ENCODE results near the gene VKORC1.
"Not testable (repeated sequence)": the region's sequence is repeated elsewhere in the genome, so short reads cannot be mapped to it uniquely, and the experiment has no call there.

Gene VKORC1

DNA sequence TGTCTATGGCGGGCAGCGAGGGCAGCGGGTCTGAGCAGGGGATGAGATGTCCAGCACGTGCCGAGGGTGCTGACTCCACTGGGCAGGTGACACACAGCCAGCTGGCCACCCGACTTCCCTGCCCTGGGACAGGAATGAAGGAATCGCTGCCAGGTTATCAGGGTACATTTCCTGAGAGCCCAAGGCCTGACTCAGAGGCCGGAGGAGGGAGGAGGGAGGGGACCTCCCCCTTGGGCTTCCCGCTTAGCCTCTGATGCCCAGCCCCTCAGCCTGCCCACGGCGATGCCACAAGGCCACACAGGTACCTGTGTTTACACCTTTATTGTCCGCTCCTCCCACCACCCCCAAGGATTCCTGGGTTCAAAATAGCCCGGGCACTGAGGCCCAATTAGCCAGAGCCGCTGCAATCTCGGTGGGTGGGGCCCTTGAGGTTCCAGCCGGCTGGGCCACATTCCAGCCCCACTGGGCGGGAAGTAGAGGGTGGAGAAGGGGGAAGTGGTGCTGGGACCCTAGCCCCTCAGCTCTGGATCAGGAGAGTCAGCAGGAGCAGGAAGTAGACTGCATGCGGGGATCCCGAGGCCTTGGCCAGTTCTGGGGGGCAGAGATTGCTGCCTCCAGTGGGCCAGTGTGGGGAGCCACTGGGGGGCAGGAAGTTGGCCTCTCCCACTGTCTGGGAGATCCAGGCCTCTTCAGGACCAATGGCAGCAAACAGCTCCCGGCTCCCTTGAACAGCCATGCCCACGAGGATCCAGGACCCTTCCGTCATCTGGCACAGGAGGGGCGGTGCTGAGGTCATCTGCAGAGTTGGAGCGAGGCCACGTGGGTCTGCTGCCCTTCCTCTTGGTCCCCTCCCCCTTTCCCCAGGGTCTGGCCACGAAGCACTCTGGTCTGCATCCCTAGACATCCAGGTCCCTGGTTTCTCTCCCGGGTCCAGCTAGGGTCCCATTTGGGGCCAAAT, 44.3 kb upstream of the VKORC1 start:
- Histone ChIP-seq H3K4me3 (ENCODE audit: insufficient read length, low read depth) (no peak overlapping the region), H3K9me3 (ENCODE audit: insufficient read depth, low read length) (no peaks in the 10 kb centered on the region), H3K36me3 (ENCODE audit: insufficient read depth, insufficient read length, low read length) (no peaks in the 10 kb centered on the region), H3K9ac (ENCODE audit: insufficient read length, low read depth) (peak overlapping the region; percentile 57), H3K4me1 (ENCODE audit: insufficient read depth, insufficient read length) (peaks cover 38% of the 10 kb centered on the region), H3K27me3 (ENCODE audit: insufficient read depth, insufficient read length) (peaks cover 5% of the 10 kb centered on the region)
- no peak for TF ChIP-seq ZNF274 (IDR thresholded peaks at IDR 0.05; ENCODE audit: low read depth, low read length)
- no peak for TF ChIP-seq YY1 (IDR thresholded peaks at IDR 0.05; ENCODE audit: insufficient read depth, insufficient read length)
- no peak for TF ChIP-seq SUZ12 (IDR thresholded peaks at IDR 0.05; ENCODE audit: extremely low read depth, insufficient read depth, insufficient read length)
- DNase-seq (ENCODE audit: low read depth, low spot score): no peak

GRCh38 chr16:31136822-31137499, 42.4 kb upstream of the VKORC1 start:
- not testable (repeated sequence) for H3K4me3 ChIP-seq (ENCODE audit: insufficient read length, low read depth); H3K27me3 ChIP-seq (ENCODE audit: insufficient read depth, insufficient read length); DNase-seq (ENCODE audit: low read depth, low spot score); H3K9ac ChIP-seq (ENCODE audit: insufficient read length, low read depth); H3K9me3 ChIP-seq (ENCODE audit: insufficient read depth, low read length)
- Histone ChIP-seq H3K36me3 (ENCODE audit: insufficient read depth, insufficient read length, low read length) (peaks cover 17% of the 10 kb centered on the region), H3K4me1 (ENCODE audit: insufficient read depth, insufficient read length) (peaks cover 44% of the 10 kb centered on the region)

- H3K9me3 ChIP-seq (ENCODE audit: insufficient read depth, low read length): no peaks in the 10 kb centered on the region
- no peak for TF ChIP-seq ZNF274 (IDR thresholded peaks at IDR 0.05; ENCODE audit: low read depth, low read length)
- TF ChIP-seq SUZ12 (IDR thresholded peaks at IDR 0.05; ENCODE audit: extremely low read depth, insufficient read depth, insufficient read length): no peak
- TF ChIP-seq YY1 (IDR thresholded peaks at IDR 0.05; ENCODE audit: insufficient read depth, insufficient read length): no peak
- no peak overlapping the region for H3K4me3 ChIP-seq (ENCODE audit: insufficient read length, low read depth)
- DNase-seq (ENCODE audit: low read depth, low spot score): no peak
- H3K4me1 ChIP-seq (ENCODE audit: insufficient read depth, insufficient read length): peaks cover 42% of the 10 kb centered on the region
- H3K9ac ChIP-seq (ENCODE audit: insufficient read length, low read depth): peak overlapping the region; percentile 73
- no peaks in the 10 kb centered on the region for H3K27me3 ChIP-seq (ENCODE audit: insufficient read depth, insufficient read length)
- peaks cover 24% of the 10 kb centered on the region for H3K36me3 ChIP-seq (ENCODE audit: insufficient read depth, insufficient read length, low read length)
Observed at GRCh38 chr16:31136287-31136662, 41.7 kb upstream of the VKORC1 start.

- Histone ChIP-seq H3K9me3 (ENCODE audit: insufficient read depth, low read length) (no peaks in the 10 kb centered on the region), H3K4me3 (ENCODE audit: insufficient read length, low read depth) (peak within 1 kb of the TSS; percentile 72), H3K4me1 (ENCODE audit: insufficient read depth, insufficient read length) (peaks cover 41% of the 10 kb centered on the region), H3K27me3 (ENCODE audit: insufficient read depth, insufficient read length) (no peaks in the 10 kb centered on the region), H3K9ac (ENCODE audit: insufficient read length, low read depth) (peak within 1 kb of the TSS; percentile 73), H3K36me3 (ENCODE audit: insufficient read depth, insufficient read length, low read length) (peaks cover 30% of the 10 kb centered on the region)
- TF ChIP-seq SUZ12 (IDR thresholded peaks at IDR 0.05; ENCODE audit: extremely low read depth, insufficient read depth, insufficient read length) (no peak), YY1 (IDR thresholded peaks at IDR 0.05; ENCODE audit: insufficient read depth, insufficient read length) (no peak), ZNF274 (IDR thresholded peaks at IDR 0.05; ENCODE audit: low read depth, low read length) (no peak)
- no peak for DNase-seq (ENCODE audit: low read depth, low spot score)
Observed at GRCh38 chr16:31135535-31136286, 41.1 kb upstream of the VKORC1 start, which contains the start of gene PRSS8. PRSS8 (minus strand) TSS chr16:31135727; CDS start chr16:31135498, 229 bp downstream.

DNA sequence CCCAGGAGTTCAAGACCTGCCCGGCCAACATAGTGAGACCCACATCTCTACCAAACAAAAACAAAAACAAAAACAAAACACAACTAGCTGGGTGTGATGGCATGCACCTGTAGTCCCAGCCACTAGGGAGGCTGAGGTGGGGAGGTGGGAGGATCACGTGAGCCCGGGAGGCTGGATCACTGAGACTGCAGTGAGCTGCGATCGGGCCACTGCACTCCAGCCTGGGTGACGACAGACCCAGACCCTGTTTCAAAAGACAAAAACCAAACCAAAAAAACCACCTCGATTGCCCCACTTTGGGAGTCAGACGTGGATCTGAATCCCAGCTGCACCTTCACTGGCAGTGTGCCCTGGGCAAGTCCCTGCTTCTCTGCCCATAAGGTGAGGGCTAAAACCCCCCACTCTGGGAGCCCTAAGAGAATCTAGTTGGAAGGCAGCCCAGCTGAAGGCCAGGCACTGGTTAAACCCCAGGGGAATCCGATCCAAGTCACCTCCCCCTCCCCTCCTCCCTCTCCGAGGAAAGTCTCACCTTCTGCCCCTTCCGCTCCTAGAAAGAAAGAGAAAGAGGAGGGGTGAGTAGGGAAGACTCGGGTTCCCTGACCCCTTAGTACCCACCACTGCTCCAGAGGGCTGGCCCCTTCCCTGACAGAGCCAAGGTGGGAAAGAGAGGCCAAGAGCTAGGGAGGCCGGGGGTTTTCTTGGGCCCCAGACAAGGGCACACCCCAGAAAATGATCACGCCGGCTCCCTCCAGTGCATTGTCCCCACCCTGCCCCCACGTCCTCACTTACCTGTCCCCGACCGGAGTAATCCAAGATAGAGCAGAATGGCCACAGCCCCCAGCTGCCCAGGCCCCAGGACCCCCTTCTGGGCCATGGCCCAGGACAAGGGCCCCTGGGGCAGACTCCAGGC, 40.3 kb upstream of the VKORC1 start:
- Histone ChIP-seq H3K9me3 (ENCODE audit: insufficient read depth, low read length) (no peaks in the 10 kb centered on the region), H3K9ac (ENCODE audit: insufficient read length, low read depth) (peak overlapping the region; percentile 73), H3K4me1 (ENCODE audit: insufficient read depth, insufficient read length) (peaks cover 38% of the 10 kb centered on the region), H3K27me3 (ENCODE audit: insufficient read depth, insufficient read length) (no peaks in the 10 kb centered on the region), H3K4me3 (ENCODE audit: insufficient read length, low read depth) (peak overlapping the region; percentile 72), H3K36me3 (ENCODE audit: insufficient read depth, insufficient read length, low read length) (peaks cover 37% of the 10 kb centered on the region)
- TF ChIP-seq ZNF274 (IDR thresholded peaks at IDR 0.05; ENCODE audit: low read depth, low read length) (no peak), YY1 (IDR thresholded peaks at IDR 0.05; ENCODE audit: insufficient read depth, insufficient read length) (no peak), SUZ12 (IDR thresholded peaks at IDR 0.05; ENCODE audit: extremely low read depth, insufficient read depth, insufficient read length) (no peak)
- peak; percentile 68 for DNase-seq (ENCODE audit: low read depth, low spot score)

DNA sequence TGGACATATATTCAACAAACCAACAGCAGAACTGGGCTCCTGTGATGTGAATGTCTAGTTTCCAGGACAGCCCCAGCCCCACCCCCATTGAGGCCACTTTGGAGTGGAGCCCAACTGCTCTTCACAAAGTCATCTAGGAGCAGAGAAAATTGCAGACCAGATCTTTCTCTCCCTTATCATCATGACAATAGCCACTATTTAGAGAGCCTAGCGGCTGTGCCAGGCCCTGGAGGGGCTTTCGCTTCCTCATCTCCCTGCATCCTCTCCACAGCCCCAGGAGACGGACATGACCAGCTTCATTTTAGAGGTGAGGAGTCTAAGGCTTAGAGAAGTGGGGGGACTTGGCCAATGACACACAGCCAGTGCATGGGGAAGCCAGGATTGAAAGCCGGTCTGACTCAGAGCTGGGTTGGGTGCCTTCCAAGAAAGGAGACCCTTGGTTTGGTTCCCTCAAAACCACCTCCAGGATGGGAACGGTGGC, 39.5 kb upstream of the VKORC1 start:
- H3K36me3 ChIP-seq (ENCODE audit: insufficient read depth, insufficient read length, low read length): peaks cover 45% of the 10 kb centered on the region
- H3K9me3 ChIP-seq (ENCODE audit: insufficient read depth, low read length): no peaks in the 10 kb centered on the region
- H3K4me1 ChIP-seq (ENCODE audit: insufficient read depth, insufficient read length): peaks cover 39% of the 10 kb centered on the region
- no peak for TF ChIP-seq ZNF274 (IDR thresholded peaks at IDR 0.05; ENCODE audit: low read depth, low read length)
- TF ChIP-seq YY1 (IDR thresholded peaks at IDR 0.05; ENCODE audit: insufficient read depth, insufficient read length): no peak
- TF ChIP-seq SUZ12 (IDR thresholded peaks at IDR 0.05; ENCODE audit: extremely low read depth, insufficient read depth, insufficient read length): no peak
- H3K9ac ChIP-seq (ENCODE audit: insufficient read length, low read depth): peak overlapping the region; percentile 73
- no peaks in the 10 kb centered on the region for H3K27me3 ChIP-seq (ENCODE audit: insufficient read depth, insufficient read length)
- peak; percentile 59 for DNase-seq (ENCODE audit: low read depth, low spot score)
- H3K4me3 ChIP-seq (ENCODE audit: insufficient read length, low read depth): peak overlapping the region; percentile 72
